BE2C (cell line): ENCODE data around the gene PZP.

Experiments
- DNase-seq: peaks from one replicate; pipeline ENCODE4 v3.0.0-alpha.2; 2020
- H3K27me3 ChIP-seq: fragments of 250-450 bp; sonication (Bioruptor Pico); 2 replicates; pipeline ENCODE4 v1.5.1; 2020; ENCODE audit warnings: mild to moderate bottlenecking
- H3K36me3 ChIP-seq: fragments of 250-450 bp; sonication (Bioruptor Pico); 2 replicates; pipeline ENCODE4 v1.5.1; 2020; ENCODE audit warnings: mild to moderate bottlenecking
- H3K4me1 ChIP-seq: fragments of 250-450 bp; sonication (Bioruptor Pico); 2 replicates; pipeline ENCODE4 v1.5.1; 2020
- H3K4me3 ChIP-seq: 2 replicates; pipeline ENCODE4 v1.5.1; 2011; ENCODE audit warnings: low read depth, low read length
- H3K9me3 ChIP-seq: fragments of 250-450 bp; sonication (Bioruptor Pico); 2 replicates; pipeline ENCODE4 v1.5.1; 2020
- CTCF ChIP-seq: IDR thresholded peaks from 2 replicates; pipeline ENCODE4 v1.5.1; 2012; ENCODE audit warnings: mild to moderate bottlenecking, low read depth, low read length

PZP gene

GRCh38 chr12:9101018-9101687 is 107.0 kb downstream of the PZP start:
- Histone ChIP-seq H3K4me1 (no peaks in the 10 kb centered on the region), H3K4me3 (no peak overlapping the region), H3K27me3 (no peaks in the 10 kb centered on the region), H3K9me3 (no peaks in the 10 kb centered on the region), H3K36me3 (no peaks in the 10 kb centered on the region)
- DNase-seq = no peak
- no peak for TF ChIP-seq CTCF

- H3K4me1 ChIP-seq = no peaks in the 10 kb centered on the region
- no peaks in the 10 kb centered on the region for H3K36me3 ChIP-seq
- no peak for TF ChIP-seq CTCF
- no peaks in the 10 kb centered on the region for H3K9me3 ChIP-seq
- H3K27me3 ChIP-seq = no peaks in the 10 kb centered on the region
- no peak for DNase-seq
- no peak overlapping the region for H3K4me3 ChIP-seq
Measured at GRCh38 chr12:9099552-9100190, 108.5 kb downstream of the PZP start.
